ENCODE measurements around the gene SLC44A5. TPM values are rescaled to one million over a fixed set of nuclear protein-coding genes. Genes with fewer than 3 reads are reported as not detected.
"Not testable (repeated sequence)": the region's sequence is repeated elsewhere in the genome, so short reads cannot be mapped to it uniquely, and the experiment has no call there.

The SLC44A5 gene
- total RNA-seq, 1 donor from 2014 or later, result 0.21 TPM

DNA sequence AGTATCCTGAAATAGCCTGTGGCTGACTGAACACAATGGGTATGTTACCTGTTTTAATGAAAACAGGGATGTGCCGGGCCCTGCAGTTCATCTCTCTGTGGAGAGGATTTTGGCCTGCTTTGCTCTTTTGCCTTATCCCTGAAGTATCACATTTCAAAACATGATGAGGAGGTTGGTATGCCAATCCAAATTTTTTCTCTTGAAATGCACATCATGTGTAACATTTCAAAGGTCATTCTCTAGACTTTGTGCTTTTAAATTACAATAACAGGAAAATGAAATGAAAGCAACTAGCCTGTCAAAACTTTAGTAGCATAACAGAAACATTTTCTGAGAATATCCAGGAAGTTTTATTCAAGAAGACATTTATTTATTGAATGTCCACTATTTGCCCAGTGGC is 118.9 kb downstream of the SLC44A5 start:
- no peak for DNase-seq (ENCODE audit: extremely low spot score, unreplicated experiment)
- Mint-ChIP-seq H3K4me3 (ENCODE audit: unreplicated experiment) (no peak overlapping the region), H3K4me1 (ENCODE audit: unreplicated experiment) (no peaks in the 10 kb centered on the region), H3K9me3 (ENCODE audit: unreplicated experiment) (peaks cover 13% of the 10 kb centered on the region), H3K27ac (ENCODE audit: unreplicated experiment) (no peak overlapping the region), H3K27me3 (ENCODE audit: unreplicated experiment) (no peaks in the 10 kb centered on the region), H3K36me3 (ENCODE audit: unreplicated experiment) (no peaks in the 10 kb centered on the region)
- no peak for TF ChIP-seq CTCF (IDR thresholded peaks at IDR 0.05)

DNA sequence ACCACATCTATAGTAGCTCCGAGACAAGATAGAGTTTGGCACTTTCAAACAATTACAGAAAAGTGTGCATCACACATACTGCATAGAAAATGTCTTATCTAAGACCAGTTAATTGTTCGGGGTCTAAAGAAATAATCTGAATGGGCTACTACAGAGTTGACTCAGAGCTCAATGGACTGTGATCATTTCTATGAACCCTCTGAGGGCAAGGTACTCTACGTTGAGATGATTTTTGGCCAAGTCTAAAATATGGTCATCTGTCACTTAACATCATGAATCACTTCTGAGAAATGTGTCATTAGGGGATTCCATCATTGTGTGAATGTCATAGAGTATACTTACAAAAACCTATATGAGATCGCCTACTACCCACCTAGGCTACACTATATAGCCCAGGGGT is 123.5 kb downstream of the SLC44A5 start:
- H3K27ac Mint-ChIP-seq (ENCODE audit: unreplicated experiment), result no peak overlapping the region
- H3K4me3 Mint-ChIP-seq (ENCODE audit: unreplicated experiment), result no peak overlapping the region
- H3K9me3 Mint-ChIP-seq (ENCODE audit: unreplicated experiment), result peaks cover 8% of the 10 kb centered on the region
- no peaks in the 10 kb centered on the region for H3K27me3 Mint-ChIP-seq (ENCODE audit: unreplicated experiment)
- no peak for TF ChIP-seq CTCF (IDR thresholded peaks at IDR 0.05)
- H3K4me1 Mint-ChIP-seq (ENCODE audit: unreplicated experiment), result no peaks in the 10 kb centered on the region
- DNase-seq (ENCODE audit: extremely low spot score, unreplicated experiment), result no peak
- H3K36me3 Mint-ChIP-seq (ENCODE audit: unreplicated experiment), result no peaks in the 10 kb centered on the region

GRCh38 chr1:75484789-75485188 is 126.1 kb downstream of the SLC44A5 start:
- TF ChIP-seq CTCF (IDR thresholded peaks at IDR 0.05), result no peak
- Mint-ChIP-seq H3K36me3 (ENCODE audit: unreplicated experiment) (no peaks in the 10 kb centered on the region), H3K4me1 (ENCODE audit: unreplicated experiment) (no peaks in the 10 kb centered on the region), H3K27ac (ENCODE audit: unreplicated experiment) (no peak overlapping the region), H3K27me3 (ENCODE audit: unreplicated experiment) (no peaks in the 10 kb centered on the region), H3K9me3 (ENCODE audit: unreplicated experiment) (peaks cover 8% of the 10 kb centered on the region), H3K4me3 (ENCODE audit: unreplicated experiment) (no peak overlapping the region)
- DNase-seq (ENCODE audit: extremely low spot score, unreplicated experiment), result no peak

DNA sequence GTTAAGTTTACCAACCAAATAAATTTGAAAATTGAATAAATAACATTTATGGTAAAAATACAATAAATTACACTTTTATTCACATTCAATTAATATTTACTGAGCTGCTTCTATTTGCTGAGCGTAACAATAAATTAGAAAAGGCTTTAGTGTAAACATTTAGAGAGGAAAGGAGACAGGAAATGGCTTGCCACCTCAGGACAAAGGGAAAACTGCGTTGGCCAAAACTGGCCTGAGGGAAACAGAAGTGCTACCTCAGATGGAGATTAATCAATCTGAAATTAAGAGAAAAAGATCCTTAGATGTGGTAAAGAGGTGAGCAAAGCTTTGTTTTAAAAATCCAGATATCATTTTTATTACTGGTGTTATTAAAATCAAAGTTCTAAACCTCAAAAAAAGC is 128.0 kb downstream of the SLC44A5 start:
- H3K27ac Mint-ChIP-seq (ENCODE audit: unreplicated experiment), result no peak overlapping the region
- no peaks in the 10 kb centered on the region for H3K27me3 Mint-ChIP-seq (ENCODE audit: unreplicated experiment)
- no peaks in the 10 kb centered on the region for H3K36me3 Mint-ChIP-seq (ENCODE audit: unreplicated experiment)
- H3K4me1 Mint-ChIP-seq (ENCODE audit: unreplicated experiment), result no peaks in the 10 kb centered on the region
- H3K4me3 Mint-ChIP-seq (ENCODE audit: unreplicated experiment), result no peak overlapping the region
- no peak for TF ChIP-seq CTCF (IDR thresholded peaks at IDR 0.05)
- DNase-seq (ENCODE audit: extremely low spot score, unreplicated experiment), result no peak
- peaks cover 8% of the 10 kb centered on the region for H3K9me3 Mint-ChIP-seq (ENCODE audit: unreplicated experiment)

DNA sequence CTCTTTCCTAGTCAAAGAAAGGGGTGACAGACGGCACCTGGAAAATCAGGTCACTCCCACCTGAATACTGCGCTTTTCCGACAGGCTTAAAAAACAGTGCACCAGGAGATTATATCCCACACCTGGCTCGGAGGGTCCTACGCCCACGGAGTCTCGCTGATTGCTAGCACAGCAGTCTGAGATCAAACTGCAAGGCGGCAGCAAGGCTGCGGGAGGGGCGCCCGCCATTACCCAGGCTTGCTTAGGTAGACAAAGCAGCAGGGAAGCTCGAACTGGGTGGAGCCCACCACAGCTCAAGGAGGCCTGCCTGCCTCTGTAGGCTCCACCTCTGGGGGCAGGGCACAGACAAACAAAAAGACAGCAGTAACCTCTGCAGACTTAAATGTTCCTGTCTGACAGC is 134.4 kb downstream of the SLC44A5 start:
- H3K36me3 Mint-ChIP-seq (ENCODE audit: unreplicated experiment); H3K9me3 Mint-ChIP-seq (ENCODE audit: unreplicated experiment); DNase-seq (ENCODE audit: extremely low spot score, unreplicated experiment); H3K4me1 Mint-ChIP-seq (ENCODE audit: unreplicated experiment); H3K27me3 Mint-ChIP-seq (ENCODE audit: unreplicated experiment); H3K4me3 Mint-ChIP-seq (ENCODE audit: unreplicated experiment); H3K27ac Mint-ChIP-seq (ENCODE audit: unreplicated experiment): not testable (repeated sequence)

DNA sequence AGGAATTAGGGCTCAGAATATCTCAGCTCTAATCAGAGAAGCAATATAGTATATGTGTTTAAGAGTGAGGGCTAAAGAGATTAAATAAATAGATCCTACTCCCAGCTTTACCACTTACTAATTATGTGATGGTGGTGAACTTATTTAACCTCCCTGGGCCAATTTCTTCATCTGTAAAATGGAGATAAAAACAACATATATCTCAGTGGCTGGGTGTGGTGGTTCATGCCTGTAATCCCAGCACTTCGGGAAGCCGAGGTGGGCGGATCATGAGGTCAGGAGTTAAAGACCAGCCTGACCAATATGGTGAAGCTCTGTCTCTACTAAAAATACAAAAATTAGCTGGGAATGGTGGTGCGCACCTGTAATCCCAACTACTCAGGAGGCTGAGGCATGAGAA is 135.2 kb downstream of the SLC44A5 start:
- no peak for DNase-seq (ENCODE audit: extremely low spot score, unreplicated experiment)
- no peak overlapping the region for H3K27ac Mint-ChIP-seq (ENCODE audit: unreplicated experiment)
- H3K4me3 Mint-ChIP-seq (ENCODE audit: unreplicated experiment), result no peak overlapping the region
- TF ChIP-seq CTCF (IDR thresholded peaks at IDR 0.05), result no peak
- H3K9me3 Mint-ChIP-seq (ENCODE audit: unreplicated experiment), result no peaks in the 10 kb centered on the region
- no peaks in the 10 kb centered on the region for H3K36me3 Mint-ChIP-seq (ENCODE audit: unreplicated experiment)
- no peaks in the 10 kb centered on the region for H3K4me1 Mint-ChIP-seq (ENCODE audit: unreplicated experiment)
- H3K27me3 Mint-ChIP-seq (ENCODE audit: unreplicated experiment), result no peaks in the 10 kb centered on the region
